HG02852 (cell line): Measurements from ENCODE around the gene HOXA4.

Experiments
- ATAC-seq: cut with Tn5 transposase; IDR thresholded peaks from one replicate; pipeline ENCODE4 v1.9.1; 2021; ENCODE audit warnings: mild to moderate bottlenecking, moderate library complexity; ENCODE audit not compliant: unreplicated experiment

The HOXA4 gene

GRCh38 chr7:27106901-27107240 lies 23.7 kb downstream of the HOXA4 start:
- no peak for ATAC-seq

GRCh38 chr7:27106181-27106900 lies 24.2 kb downstream of the HOXA4 start:
- no peak for ATAC-seq

- ATAC-seq = no peak
Measured at GRCh38 chr7:27105301-27106031, 25.1 kb downstream of the HOXA4 start.

- ATAC-seq = no peak
Measured at GRCh38 chr7:27104341-27105058, 26.1 kb downstream of the HOXA4 start.

GRCh38 chr7:27103489-27104226 lies 26.9 kb downstream of the HOXA4 start:
- no peak for ATAC-seq

GRCh38 chr7:27102581-27103442 lies 27.7 kb downstream of the HOXA4 start, which contains the start of gene HOXA2:
Gene HOXA2 (minus strand): TSS chr7:27102683. CDS start chr7:27102500, 183 bp downstream.
- ATAC-seq = no peak

- no peak for ATAC-seq
Measured at GRCh38 chr7:27101957-27102580, 28.5 kb downstream of the HOXA4 start.

GRCh38 chr7:27101171-27101956 lies 29.2 kb downstream of the HOXA4 start:
- no peak for ATAC-seq

GRCh38 chr7:27100694-27101170 lies 29.8 kb downstream of the HOXA4 start:
- ATAC-seq = no peak

GRCh38 chr7:27099453-27100370 lies 30.8 kb downstream of the HOXA4 start:
- ATAC-seq = no peak

- ATAC-seq = no peak
Measured at GRCh38 chr7:27098578-27099451, 31.7 kb downstream of the HOXA4 start.

GRCh38 chr7:27097686-27098577 lies 32.6 kb downstream of the HOXA4 start:
- ATAC-seq = no peak

- ATAC-seq = no peak
Measured at GRCh38 chr7:27096768-27097514, 33.6 kb downstream of the HOXA4 start.

GRCh38 chr7:27095897-27096767 lies 34.4 kb downstream of the HOXA4 start, which contains the start of gene HOXA1:
Gene HOXA1 (minus strand): TSS chr7:27096000. CDS start chr7:27095912, 88 bp downstream.
- ATAC-seq = peak; percentile 87
